Urinary bladder (tissue), 4 donors: ENCODE data around the gene PTTG1IP. TPM values are rescaled to one million over a fixed set of nuclear protein-coding genes. Genes with fewer than 3 reads are reported as not detected.

Experiments
- DNase-seq: peaks from one replicate; pipeline ENCODE4 v3.0.0-alpha.2; 2015; ENCODE audit errors: extremely low spot score
- H3K27ac ChIP-seq: one replicate; pipeline ENCODE4 v1.5.1; 2013; ENCODE audit warnings: low read depth, mild to moderate bottlenecking, moderate library complexity
- H3K36me3 ChIP-seq: one replicate; pipeline ENCODE4 v1.6.1; 2013; ENCODE audit warnings: mild to moderate bottlenecking, moderate library complexity; ENCODE audit not compliant: insufficient read depth
- H3K4me1 ChIP-seq: one replicate; pipeline ENCODE4 v1.6.1; 2013; ENCODE audit warnings: mild to moderate bottlenecking, moderate library complexity; ENCODE audit not compliant: insufficient read depth
- H3K4me3 ChIP-seq: one replicate; pipeline ENCODE4 v1.5.1; 2013; ENCODE audit warnings: low read depth, low read length
- WGBS: extraction: QIAGEN DNeasy Blood & Tissue Kit; methylation state at CpG from one replicate; pipeline ENCODE4 v1.1.7; 2013; 5-methylcytosine and 5-hydroxymethylcytosine counted together
- polyA plus RNA-seq: library from polyadenylated mRNA; stranded (reverse); fragments of 200-250 nt; gene quantifications from one replicate; pipeline ENCODE4 v1.2.3, GENCODE V29; 2013
- total RNA-seq: library from RNA; depleted of rRNA; stranded (reverse); fragments of >200 nt; gene quantifications from one replicate; pipeline ENCODE4 v1.2.3, GENCODE V29; 2014
- donor health status: healthy with polysubstance abuse.
- donor health status: healthy.

Gene PTTG1IP
- total and polyA plus RNA-seq, 2 donors: 154 to 233 TPM

GRCh38 chr21:44896561-44897286 lies 23.2 kb upstream of the PTTG1IP start:
- 80% methylated on average over 25 of the region's 25 CpGs for WGBS
- DNase-seq: no peak
- Histone ChIP-seq H3K27ac (no peak overlapping the region), H3K4me1 (no peaks in the 10 kb centered on the region), H3K4me3 (no peak overlapping the region), H3K36me3 (no peaks in the 10 kb centered on the region)

- Histone ChIP-seq H3K4me3 (no peak overlapping the region), H3K36me3 (no peaks in the 10 kb centered on the region), H3K27ac (no peak overlapping the region), H3K4me1 (no peaks in the 10 kb centered on the region)
- no peak for DNase-seq
- WGBS: 91% methylated on average over 11 of the region's 11 CpGs
These were observed 22.4 kb upstream of the PTTG1IP start for GRCh38 chr21:44895859-44896258.

GRCh38 chr21:44894687-44895302 lies 21.3 kb upstream of the PTTG1IP start:
- Histone ChIP-seq H3K27ac (no peak overlapping the region), H3K36me3 (no peaks in the 10 kb centered on the region), H3K4me1 (no peaks in the 10 kb centered on the region), H3K4me3 (no peak overlapping the region)
- WGBS: 86% methylated on average over 19 of the region's 19 CpGs
- DNase-seq: no peak

GRCh38 chr21:44893948-44894656 lies 20.6 kb upstream of the PTTG1IP start:
- Histone ChIP-seq H3K27ac (no peak overlapping the region), H3K4me1 (no peaks in the 10 kb centered on the region), H3K4me3 (no peak overlapping the region), H3K36me3 (no peaks in the 10 kb centered on the region)
- DNase-seq: no peak
- 89% methylated on average over 15 of the region's 15 CpGs for WGBS

- DNase-seq: no peak
- Histone ChIP-seq H3K27ac (no peak overlapping the region), H3K4me3 (no peak overlapping the region), H3K4me1 (no peaks in the 10 kb centered on the region), H3K36me3 (no peaks in the 10 kb centered on the region)
- WGBS: 79% methylated on average over 7 of the region's 7 CpGs
These were observed 19.7 kb upstream of the PTTG1IP start for GRCh38 chr21:44893278-44893556.

DNA sequence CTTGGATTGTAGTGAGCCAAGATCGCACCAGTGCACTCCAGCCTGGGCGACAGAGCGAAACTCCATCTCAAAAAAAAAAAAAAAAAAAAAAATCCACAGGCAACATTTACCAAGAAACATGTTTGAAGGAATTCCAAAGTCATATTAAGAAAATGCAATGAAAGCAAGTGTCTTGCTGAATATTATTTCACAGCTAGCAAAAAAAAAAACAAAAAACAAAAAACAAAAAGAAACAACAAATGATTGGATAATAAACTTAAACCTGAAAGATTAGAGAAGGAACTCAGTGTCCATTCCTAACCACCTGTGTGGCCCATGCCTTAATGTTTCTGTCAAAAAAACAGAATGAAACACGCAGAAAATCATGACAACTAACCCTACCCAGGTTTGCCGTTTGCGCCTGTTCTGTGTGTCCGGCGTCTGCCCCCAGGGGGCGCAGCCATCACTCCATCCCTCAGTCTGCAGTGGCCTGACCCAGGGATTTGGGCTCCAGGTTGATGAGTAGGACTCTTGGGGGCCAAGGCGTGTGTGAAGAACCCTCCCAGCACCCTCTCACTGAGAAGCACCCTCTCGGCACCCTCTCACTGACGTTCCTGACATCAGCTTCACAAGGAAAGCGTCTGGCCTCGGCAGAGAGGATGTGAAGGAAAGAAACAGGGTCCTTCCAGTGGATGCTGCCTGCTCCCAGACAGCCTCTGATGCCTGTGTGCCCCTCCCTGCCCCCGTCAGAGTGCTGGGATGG lies 19.2 kb upstream of the PTTG1IP start:
- Histone ChIP-seq H3K4me3 (no peak overlapping the region), H3K27ac (no peak overlapping the region), H3K36me3 (no peaks in the 10 kb centered on the region), H3K4me1 (no peaks in the 10 kb centered on the region)
- WGBS: 47% methylated on average over 15 of the region's 15 CpGs
- no peak for DNase-seq

DNA sequence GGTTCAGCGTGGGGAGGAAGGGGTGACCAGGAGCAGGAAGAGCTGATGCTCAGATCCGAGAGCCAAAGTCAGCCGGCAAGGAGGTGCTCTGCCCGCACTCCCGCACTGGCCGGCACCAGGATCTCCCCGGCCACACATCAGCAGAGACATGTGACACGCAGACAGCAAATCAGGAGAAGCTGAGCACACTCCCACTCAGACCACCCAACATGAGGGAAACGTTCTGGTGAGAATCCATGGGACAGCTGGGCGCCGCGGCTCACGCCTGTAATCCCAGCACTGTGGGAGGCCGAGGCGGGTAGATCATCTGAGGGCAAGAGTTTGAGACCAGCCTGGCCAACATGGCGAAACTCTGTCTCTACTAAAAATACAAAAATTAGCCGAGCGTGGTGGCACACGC lies 18.6 kb upstream of the PTTG1IP start:
- 54% methylated on average over 19 of the region's 19 CpGs for WGBS
- H3K36me3 ChIP-seq: no peaks in the 10 kb centered on the region
- DNase-seq: no peak
- H3K4me3 ChIP-seq: no peak overlapping the region
- no peaks in the 10 kb centered on the region for H3K4me1 ChIP-seq
- no peak overlapping the region for H3K27ac ChIP-seq

DNA sequence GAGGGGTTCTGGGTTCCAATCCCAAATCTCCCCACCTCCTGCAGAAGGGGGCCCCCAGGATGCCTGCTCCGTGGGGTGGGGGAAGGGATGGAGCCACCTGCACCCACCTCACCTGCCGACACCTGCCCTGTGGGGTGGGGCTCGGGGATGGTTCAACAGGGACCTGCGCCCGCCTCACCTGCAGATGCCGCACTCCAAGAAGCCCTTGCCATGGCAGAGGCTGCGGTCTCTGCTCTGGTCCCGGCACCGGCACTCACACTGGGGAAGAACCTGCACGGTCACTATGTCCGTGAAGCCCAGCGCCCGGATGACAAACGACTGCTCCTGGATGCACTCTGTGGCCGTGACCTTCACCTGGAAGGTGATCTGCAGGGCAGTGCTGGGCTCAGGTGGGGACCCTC lies 18.1 kb upstream of the PTTG1IP start:
- no peak overlapping the region for H3K4me3 ChIP-seq
- 90% methylated on average over 15 of the region's 15 CpGs for WGBS
- no peaks in the 10 kb centered on the region for H3K36me3 ChIP-seq
- no peak for DNase-seq
- no peaks in the 10 kb centered on the region for H3K4me1 ChIP-seq
- no peak overlapping the region for H3K27ac ChIP-seq

DNA sequence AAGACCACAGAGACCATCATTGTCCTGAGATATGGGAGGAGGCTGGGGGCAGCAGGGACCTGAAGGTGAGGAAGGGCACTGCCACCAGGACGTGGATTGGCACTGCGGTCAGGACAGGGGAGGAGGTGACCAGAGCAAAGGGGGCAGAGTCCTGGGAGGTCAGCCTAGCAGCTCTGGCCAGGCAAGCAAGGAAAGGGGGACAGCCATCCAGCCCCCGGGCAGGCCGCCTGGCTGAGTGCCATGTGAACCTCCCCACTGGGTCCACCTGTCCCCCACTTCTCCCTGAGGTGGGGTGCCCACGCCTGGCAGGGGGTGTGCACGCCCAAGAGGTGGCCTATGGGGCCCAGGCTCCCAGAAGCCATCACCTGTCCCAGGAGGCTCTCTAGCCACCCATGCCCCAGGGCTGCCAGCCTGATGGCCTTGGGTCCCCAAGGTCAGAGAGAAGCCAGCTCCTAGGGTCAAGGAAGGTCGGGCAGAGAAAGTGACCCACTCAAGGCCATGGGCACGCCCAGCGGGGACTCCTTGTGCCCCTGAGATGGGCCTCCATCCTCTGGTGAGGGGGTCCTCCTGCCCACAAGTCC lies 17.6 kb upstream of the PTTG1IP start:
- DNase-seq: no peak
- H3K36me3 ChIP-seq: no peaks in the 10 kb centered on the region
- H3K4me1 ChIP-seq: no peaks in the 10 kb centered on the region
- H3K27ac ChIP-seq: no peak overlapping the region
- no peak overlapping the region for H3K4me3 ChIP-seq
- 86% methylated on average over 9 of the region's 9 CpGs for WGBS

- no peak for DNase-seq
- Histone ChIP-seq H3K4me1 (no peaks in the 10 kb centered on the region), H3K27ac (no peak overlapping the region), H3K36me3 (no peaks in the 10 kb centered on the region), H3K4me3 (no peak overlapping the region)
- 79% methylated on average over 24 of the region's 24 CpGs for WGBS
These were observed 16.9 kb upstream of the PTTG1IP start for GRCh38 chr21:44890338-44890931.

GRCh38 chr21:44889625-44890337 lies 16.3 kb upstream of the PTTG1IP start:
- Histone ChIP-seq H3K36me3 (no peaks in the 10 kb centered on the region), H3K27ac (no peak overlapping the region), H3K4me3 (no peak overlapping the region), H3K4me1 (no peaks in the 10 kb centered on the region)
- 89% methylated on average over 29 of the region's 29 CpGs for WGBS
- no peak for DNase-seq

- no peak overlapping the region for H3K4me3 ChIP-seq
- H3K27ac ChIP-seq: no peak overlapping the region
- no peaks in the 10 kb centered on the region for H3K36me3 ChIP-seq
- WGBS: 86% methylated on average over 64 of the region's 64 CpGs
- no peaks in the 10 kb centered on the region for H3K4me1 ChIP-seq
- DNase-seq: no peak
These were observed 15.4 kb upstream of the PTTG1IP start for GRCh38 chr21:44888581-44889550.
